ENCODE measurements around the gene DOCK4.
"Not testable (repeated sequence)": the region's sequence is repeated elsewhere in the genome, so short reads cannot be mapped to it uniquely, and the experiment has no call there.

Gene DOCK4

GRCh38 chr7:112129655-112130323, 76.4 kb downstream of the DOCK4 start:
- Mint-ChIP-seq H3K27me3 (peaks cover 1% of the 10 kb centered on the region), H3K36me3 (no peaks in the 10 kb centered on the region)

GRCh38 chr7:112128461-112129425, 77.5 kb downstream of the DOCK4 start:
- not testable (repeated sequence) for H3K36me3 Mint-ChIP-seq; H3K4me1 Mint-ChIP-seq (ENCODE audit: low read depth); H3K9me3 Mint-ChIP-seq (ENCODE audit: low read depth); H3K27ac Mint-ChIP-seq; H3K4me3 Mint-ChIP-seq; H3K27me3 Mint-ChIP-seq

More at GRCh38 chr7:112129655-112130323, 76.4 kb downstream of the DOCK4 start:
- H3K4me1 Mint-ChIP-seq (ENCODE audit: low read depth), result no peaks in the 10 kb centered on the region
- H3K4me3 Mint-ChIP-seq, result no peak overlapping the region
- H3K9me3 Mint-ChIP-seq (ENCODE audit: low read depth), result no peaks in the 10 kb centered on the region
- H3K27ac Mint-ChIP-seq, result no peak overlapping the region

GRCh38 chr7:112128041-112128440, 78.2 kb downstream of the DOCK4 start:
- H3K4me3 Mint-ChIP-seq; H3K4me1 Mint-ChIP-seq (ENCODE audit: low read depth); H3K27me3 Mint-ChIP-seq; H3K27ac Mint-ChIP-seq; H3K9me3 Mint-ChIP-seq (ENCODE audit: low read depth); H3K36me3 Mint-ChIP-seq: not testable (repeated sequence)

DNA sequence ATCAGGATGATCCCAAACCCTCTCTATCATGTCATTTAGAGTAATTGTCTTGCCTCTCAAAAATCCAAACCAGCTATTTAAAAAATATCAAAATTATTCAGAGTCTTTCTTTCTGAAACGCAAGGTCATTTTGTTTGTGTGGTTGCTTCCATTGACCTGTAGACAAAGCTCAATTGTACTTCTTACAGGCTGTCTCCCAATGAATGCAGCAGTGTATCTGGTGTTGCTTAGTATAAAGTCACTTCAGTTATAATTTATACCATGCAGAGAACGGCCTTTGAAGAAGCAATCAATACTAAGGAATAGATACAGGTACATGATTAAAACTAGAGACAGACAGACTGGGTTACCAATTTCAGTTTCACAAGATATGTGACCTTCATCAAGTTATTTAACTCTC, 80.9 kb downstream of the DOCK4 start:
- H3K36me3 Mint-ChIP-seq, result no peaks in the 10 kb centered on the region
- no peak overlapping the region for H3K4me3 Mint-ChIP-seq
- H3K9me3 Mint-ChIP-seq (ENCODE audit: low read depth), result no peaks in the 10 kb centered on the region
- no peaks in the 10 kb centered on the region for H3K27me3 Mint-ChIP-seq
- H3K4me1 Mint-ChIP-seq (ENCODE audit: low read depth), result no peaks in the 10 kb centered on the region
- H3K27ac Mint-ChIP-seq, result no peak overlapping the region

- Mint-ChIP-seq H3K4me1 (ENCODE audit: low read depth) (no peaks in the 10 kb centered on the region), H3K27me3 (no peaks in the 10 kb centered on the region), H3K9me3 (ENCODE audit: low read depth) (no peaks in the 10 kb centered on the region), H3K4me3 (no peak overlapping the region), H3K27ac (no peak overlapping the region), H3K36me3 (no peaks in the 10 kb centered on the region)
Measured at GRCh38 chr7:112124061-112124766, 82.0 kb downstream of the DOCK4 start.

DNA sequence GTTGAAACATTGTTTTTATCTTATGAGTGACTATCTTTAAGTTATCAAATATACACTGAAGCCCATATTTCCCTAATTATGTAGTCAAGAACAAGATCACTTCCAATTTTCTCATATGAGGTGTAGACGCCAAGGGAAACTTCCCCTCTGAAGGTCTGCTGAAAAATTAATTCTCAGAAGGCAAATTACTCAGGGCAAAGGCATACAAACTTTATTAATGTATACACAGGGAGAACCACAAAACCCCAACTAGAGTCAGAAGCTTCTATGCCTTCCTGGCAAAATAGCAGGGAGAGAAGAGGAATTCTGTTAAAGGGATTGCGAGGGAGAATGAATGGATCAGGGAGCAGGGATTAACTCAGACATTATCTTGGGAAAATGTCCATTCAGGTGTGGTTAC, 83.4 kb downstream of the DOCK4 start:
- no peaks in the 10 kb centered on the region for H3K36me3 Mint-ChIP-seq
- no peak overlapping the region for H3K4me3 Mint-ChIP-seq
- no peak overlapping the region for H3K27ac Mint-ChIP-seq
- H3K4me1 Mint-ChIP-seq (ENCODE audit: low read depth), result no peaks in the 10 kb centered on the region
- no peaks in the 10 kb centered on the region for H3K9me3 Mint-ChIP-seq (ENCODE audit: low read depth)
- no peaks in the 10 kb centered on the region for H3K27me3 Mint-ChIP-seq

DNA sequence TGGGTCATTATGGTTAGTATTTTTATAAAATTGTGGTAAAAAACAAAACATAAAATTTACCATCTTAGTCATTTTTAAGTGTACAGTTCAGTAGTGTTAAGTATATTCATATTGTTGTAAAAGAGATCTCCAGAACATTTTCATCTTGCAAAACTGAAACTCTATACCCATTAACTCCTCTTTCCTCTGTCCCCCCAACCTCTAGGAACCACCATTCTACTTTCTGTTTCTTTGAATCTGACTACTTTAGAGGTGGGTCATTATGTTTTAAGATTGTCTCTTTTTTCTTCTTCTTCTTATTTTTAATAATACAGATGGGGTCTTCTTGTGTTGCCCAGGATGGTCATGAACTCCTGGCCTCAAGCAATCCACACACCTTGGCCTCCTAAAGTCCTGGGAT, 84.1 kb downstream of the DOCK4 start:
- Mint-ChIP-seq H3K4me1 (ENCODE audit: low read depth) (no peaks in the 10 kb centered on the region), H3K36me3 (no peaks in the 10 kb centered on the region), H3K9me3 (ENCODE audit: low read depth) (no peaks in the 10 kb centered on the region), H3K27me3 (peaks cover 1% of the 10 kb centered on the region), H3K27ac (no peak overlapping the region), H3K4me3 (no peak overlapping the region)

- no peaks in the 10 kb centered on the region for H3K36me3 Mint-ChIP-seq
- no peak overlapping the region for H3K27ac Mint-ChIP-seq
- peaks cover 1% of the 10 kb centered on the region for H3K27me3 Mint-ChIP-seq
- no peaks in the 10 kb centered on the region for H3K4me1 Mint-ChIP-seq (ENCODE audit: low read depth)
- no peaks in the 10 kb centered on the region for H3K9me3 Mint-ChIP-seq (ENCODE audit: low read depth)
- no peak overlapping the region for H3K4me3 Mint-ChIP-seq
Measured at GRCh38 chr7:112121318-112121717, 84.9 kb downstream of the DOCK4 start.

GRCh38 chr7:112120696-112121217, 85.4 kb downstream of the DOCK4 start:
- no peaks in the 10 kb centered on the region for H3K4me1 Mint-ChIP-seq (ENCODE audit: low read depth)
- no peaks in the 10 kb centered on the region for H3K9me3 Mint-ChIP-seq (ENCODE audit: low read depth)
- no peaks in the 10 kb centered on the region for H3K36me3 Mint-ChIP-seq
- H3K27ac Mint-ChIP-seq, result no peak overlapping the region
- H3K27me3 Mint-ChIP-seq, result peaks cover 1% of the 10 kb centered on the region
- H3K4me3 Mint-ChIP-seq, result no peak overlapping the region

- H3K9me3 Mint-ChIP-seq (ENCODE audit: low read depth), result no peaks in the 10 kb centered on the region
- no peaks in the 10 kb centered on the region for H3K4me1 Mint-ChIP-seq (ENCODE audit: low read depth)
- no peak overlapping the region for H3K4me3 Mint-ChIP-seq
- no peak overlapping the region for H3K27ac Mint-ChIP-seq
- no peaks in the 10 kb centered on the region for H3K36me3 Mint-ChIP-seq
- H3K27me3 Mint-ChIP-seq, result peaks cover 1% of the 10 kb centered on the region
Measured at GRCh38 chr7:112118581-112119566, 87.3 kb downstream of the DOCK4 start.

- Mint-ChIP-seq H3K27me3 (peaks cover 1% of the 10 kb centered on the region), H3K4me3 (no peak overlapping the region), H3K27ac (no peak overlapping the region), H3K4me1 (ENCODE audit: low read depth) (no peaks in the 10 kb centered on the region), H3K36me3 (no peaks in the 10 kb centered on the region), H3K9me3 (ENCODE audit: low read depth) (no peaks in the 10 kb centered on the region)
Measured at GRCh38 chr7:112116894-112117293, 89.3 kb downstream of the DOCK4 start.

- Mint-ChIP-seq H3K9me3 (ENCODE audit: low read depth) (no peaks in the 10 kb centered on the region), H3K27me3 (peaks cover 1% of the 10 kb centered on the region), H3K4me3 (no peak overlapping the region), H3K4me1 (ENCODE audit: low read depth) (no peaks in the 10 kb centered on the region), H3K27ac (no peak overlapping the region), H3K36me3 (no peaks in the 10 kb centered on the region)
Measured at GRCh38 chr7:112116358-112116757, 89.8 kb downstream of the DOCK4 start.

DNA sequence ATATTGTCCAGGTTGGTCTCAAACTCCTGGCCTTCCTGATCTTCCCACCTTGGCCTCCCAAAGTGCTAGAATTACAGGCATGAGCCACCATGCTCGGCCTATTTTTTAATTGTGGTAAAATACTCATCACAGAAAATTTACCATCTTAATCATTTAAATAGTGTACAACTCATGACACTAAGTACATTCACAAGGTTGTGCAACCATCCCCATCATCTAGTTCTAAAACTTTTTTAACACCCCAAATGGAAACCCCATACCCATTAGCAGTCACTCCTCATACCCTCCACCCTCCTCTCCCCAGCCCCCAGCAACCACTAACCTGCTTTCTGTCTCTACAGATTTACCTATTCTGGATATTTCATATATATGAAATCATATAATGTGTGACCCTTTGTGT, 90.3 kb downstream of the DOCK4 start:
- no peaks in the 10 kb centered on the region for H3K36me3 Mint-ChIP-seq
- H3K9me3 Mint-ChIP-seq (ENCODE audit: low read depth), result no peaks in the 10 kb centered on the region
- H3K4me1 Mint-ChIP-seq (ENCODE audit: low read depth), result no peaks in the 10 kb centered on the region
- no peak overlapping the region for H3K27ac Mint-ChIP-seq
- H3K27me3 Mint-ChIP-seq, result peaks cover 1% of the 10 kb centered on the region
- H3K4me3 Mint-ChIP-seq, result no peak overlapping the region
